IMR-90 (cell line): ENCODE measurements around the gene MBTPS1. TPM values are rescaled to one million over a fixed set of nuclear protein-coding genes. Genes with fewer than 3 reads are reported as not detected.

Experiments used
- ATAC-seq: fragments of 200-7000 bp; cut with Tn5 transposase; 2 replicates; pipeline ENCODE4 v1.9.1; 2020; ENCODE audit warnings: low read depth, mild to moderate bottlenecking, moderate library complexity
- BruUV-seq: library from RNA; stranded (reverse); fragments of 400-500 nt; replicated peaks from 2 replicates; lab custom pipeline; 2021; lab: Mats Ljungman, UMichigan
- CTCF ChIA-PET: fragments of 300-600 bp; formaldehyde crosslinking; extraction: SDS; loops from one replicate; lab custom pipeline; 2021; ENCODE audit warnings: antibody characterized with exemption; lab: Yijun Ruan, JAX
- POLR2A ChIA-PET: fragments of 300-600 bp; sonication (Branson Sonifier 250); formaldehyde crosslinking; loops from one replicate; lab custom pipeline; 2022; ENCODE audit warnings: antibody characterized with exemption; ENCODE audit not compliant: unreplicated experiment; lab: Charles Lee
- DNase-seq: peaks from one replicate; pipeline ENCODE4 v3.0.0; 2013
- H2AFZ ChIP-seq: replicated peaks from 2 replicates; pipeline ENCODE3; 2013; ENCODE audit warnings: low read length, mild to moderate bottlenecking; ENCODE audit not compliant: poor library complexity
- H2AK5ac ChIP-seq: 2 replicates; pipeline ENCODE4 v1.6.1; 2013; ENCODE audit warnings: low read depth, low read length, inconsistent platforms
- H2AK9ac ChIP-seq: replicated peaks from 2 replicates; pipeline ENCODE3; 2013; ENCODE audit warnings: mild to moderate bottlenecking, low read depth, low read length, moderate library complexity; ENCODE audit not compliant: poor library complexity
- H2BK120ac ChIP-seq: 2 replicates; pipeline ENCODE4 v1.6.1; 2013; ENCODE audit warnings: low read depth, low read length, inconsistent platforms
- H2BK15ac ChIP-seq: 3 replicates; pipeline ENCODE4 v1.6.1; 2013; ENCODE audit warnings: low read depth, low read length, inconsistent platforms
- H2BK20ac ChIP-seq: 2 replicates; pipeline ENCODE4 v1.6.1; 2013; ENCODE audit warnings: low read depth, mild to moderate bottlenecking, inconsistent platforms, low read length, moderate library complexity
- H2BK5ac ChIP-seq: 2 replicates; pipeline ENCODE4 v1.6.1; 2013; ENCODE audit warnings: mild to moderate bottlenecking, low read depth, low read length, inconsistent platforms; ENCODE audit not compliant: poor library complexity, severe bottlenecking
- H3K14ac ChIP-seq: replicated peaks from 2 replicates; pipeline ENCODE4 v1.6.1; 2013; ENCODE audit warnings: low read depth, low read length, inconsistent platforms
- H3K18ac ChIP-seq: 2 replicates; pipeline ENCODE4 v1.6.1; 2013; ENCODE audit warnings: low read depth, low read length, control low read depth
- H3K23ac ChIP-seq: 2 replicates; pipeline ENCODE4 v1.6.1; 2013; ENCODE audit warnings: low read depth, low read length, inconsistent platforms
- H3K27ac ChIP-seq: 2 replicates; pipeline ENCODE4 v1.5.1; 2013; ENCODE audit warnings: mild to moderate bottlenecking, control low read depth, low read length; ENCODE audit not compliant: insufficient read depth
- H3K27me3 ChIP-seq: 2 replicates; pipeline ENCODE4 v1.6.1; 2013; ENCODE audit warnings: low read length; ENCODE audit not compliant: control insufficient read depth, insufficient read depth
- H3K36me3 ChIP-seq: 2 replicates; pipeline ENCODE4 v1.6.1; 2013; ENCODE audit warnings: low read length, mixed read lengths; ENCODE audit not compliant: control insufficient read depth, insufficient read depth
- H3K4ac ChIP-seq: 2 replicates; pipeline ENCODE4 v1.6.1; 2013; ENCODE audit warnings: low read depth, low read length, inconsistent platforms
- H3K4me1 ChIP-seq: 2 replicates; pipeline ENCODE4 v1.6.1; 2013; ENCODE audit warnings: low read length, mixed read lengths; ENCODE audit not compliant: control insufficient read depth, insufficient read depth
- H3K4me2 ChIP-seq: 2 replicates; pipeline ENCODE4 v1.6.1; 2013; ENCODE audit warnings: low read depth, mild to moderate bottlenecking, control low read depth, low read length, moderate library complexity
- H3K4me3 ChIP-seq: 2 replicates; pipeline ENCODE4 v1.5.1; 2013; ENCODE audit warnings: low read depth, mild to moderate bottlenecking, control low read depth, low read length, moderate library complexity; ENCODE audit not compliant: insufficient read depth
- H3K56ac ChIP-seq: 2 replicates; pipeline ENCODE4 v1.6.1; 2013; ENCODE audit warnings: low read length, inconsistent platforms; ENCODE audit not compliant: insufficient read depth; ENCODE audit errors: extremely low read depth
- H3K79me1 ChIP-seq, 2 experiments: 2 replicates each; pipeline ENCODE4 v1.6.1; 2013; ENCODE audit warnings: low read length in 2 of 2, inconsistent platforms in 1 of 2, low read depth in 1 of 2
- H3K9ac ChIP-seq: 2 replicates; pipeline ENCODE4 v1.6.1; 2013; ENCODE audit warnings: low read depth, low read length, control low read depth
- H3K9me1 ChIP-seq: 2 replicates; pipeline ENCODE4 v1.6.1; 2013; ENCODE audit warnings: low read length, inconsistent platforms; ENCODE audit not compliant: insufficient read depth
- H3K9me3 ChIP-seq: 2 replicates; pipeline ENCODE4 v1.6.1; 2013; ENCODE audit warnings: low read length; ENCODE audit not compliant: control insufficient read depth, insufficient read depth
- H4K20me1 ChIP-seq: 2 replicates; pipeline ENCODE4 v1.6.1; 2013; ENCODE audit warnings: low read length, inconsistent platforms; ENCODE audit not compliant: insufficient read depth
- H4K5ac ChIP-seq: 2 replicates; pipeline ENCODE4 v1.6.1; 2013; ENCODE audit warnings: mild to moderate bottlenecking, low read depth, low read length, control low read depth
- H4K8ac ChIP-seq, 2 experiments: 2 replicates each; pipeline ENCODE4 v1.6.1; 2013; ENCODE audit warnings: low read depth in 2 of 2, low read length in 2 of 2, control low read depth in 1 of 2, inconsistent platforms in 1 of 2
- H4K91ac ChIP-seq: 2 replicates; pipeline ENCODE4 v1.6.1; 2013; ENCODE audit warnings: low read depth, low read length, inconsistent platforms; ENCODE audit not compliant: insufficient read depth
- BHLHE40 ChIP-seq: fragments of 150-350 bp; IDR thresholded peaks from 2 replicates; pipeline ENCODE4 v1.6.1; 2016; ENCODE audit warnings: mild to moderate bottlenecking, low read depth, low read length
- CEBPB ChIP-seq: IDR thresholded peaks from 2 replicates; pipeline ENCODE4 v1.6.1; 2012; ENCODE audit warnings: low read depth, low read length, improper control_type of control experiment
- CHD1 ChIP-seq: IDR thresholded peaks from 2 replicates; pipeline ENCODE4 v1.6.1; 2012; ENCODE audit warnings: low read depth, low read length, improper control_type of control experiment
- ELK1 ChIP-seq: fragments of 150-350 bp; IDR thresholded peaks from 2 replicates; pipeline ENCODE4 v1.6.1; 2016; ENCODE audit warnings: low read depth, mild to moderate bottlenecking, low read length, moderate library complexity, borderline replicate concordance
- FOS ChIP-seq: fragments of 150-350 bp; IDR thresholded peaks from 2 replicates; pipeline ENCODE4 v1.6.1; 2016; ENCODE audit warnings: low read depth, low read length
- MAFK ChIP-seq: IDR thresholded peaks from 2 replicates; pipeline ENCODE4 v1.6.1; 2012; ENCODE audit warnings: low read depth, low read length, improper control_type of control experiment
- MAZ ChIP-seq: IDR thresholded peaks from 2 replicates; pipeline ENCODE4 v1.6.1; 2012; ENCODE audit warnings: low read depth, mild to moderate bottlenecking, low read length, improper control_type of control experiment, moderate library complexity, borderline replicate concordance
- MXI1 ChIP-seq: IDR thresholded peaks from 2 replicates; pipeline ENCODE4 v1.6.1; 2012; ENCODE audit warnings: low read depth, mild to moderate bottlenecking, low read length, moderate library complexity, borderline replicate concordance
- NFE2L2 ChIP-seq: fragments of 150-350 bp; IDR thresholded peaks from 2 replicates; pipeline ENCODE4 v1.6.1; 2016; ENCODE audit warnings: low read depth, mild to moderate bottlenecking, low read length
- POLR2A ChIP-seq: IDR thresholded peaks from 2 replicates; pipeline ENCODE4 v1.6.1; 2012; ENCODE audit warnings: mild to moderate bottlenecking, low read depth, low read length
- RAD21 ChIP-seq: IDR thresholded peaks from 2 replicates; pipeline ENCODE4 v1.6.1; 2012; ENCODE audit warnings: low read length, improper control_type of control experiment
- RCOR1 ChIP-seq: IDR thresholded peaks from 2 replicates; pipeline ENCODE4 v1.6.1; 2012; ENCODE audit warnings: mild to moderate bottlenecking, low read length, improper control_type of control experiment; ENCODE audit not compliant: insufficient replicate concordance
- RFX5 ChIP-seq: IDR thresholded peaks from 2 replicates; pipeline ENCODE4 v1.8.0; 2012; ENCODE audit warnings: low read depth, mild to moderate bottlenecking, low read length, moderate library complexity
- SMC3 ChIP-seq: fragments of 150-350 bp; IDR thresholded peaks from 2 replicates; pipeline ENCODE4 v1.6.1; 2016; ENCODE audit warnings: low read depth, mild to moderate bottlenecking, antibody characterized with exemption, low read length, moderate library complexity
- WGBS, 2 experiments: methylation state at CpG; one replicate each; pipeline versions ENCODE4 v1.1.5 to v1.1.7; 2013; ENCODE audit warnings: missing lambda C conversion rate in 2 of 2; ENCODE audit not compliant: insufficient read length in 1 of 2; ENCODE audit errors: extremely low coverage in 2 of 2; 5-methylcytosine and 5-hydroxymethylcytosine counted together
- dilution Hi-C: fragments of 300-500 bp; cut with HindIII; formaldehyde crosslinking; loops from one replicate; pipeline ENCODE4 v1.14.3; 2018; ENCODE audit warnings: low sequenced_read_pairs; ENCODE audit not compliant: unreplicated experiment
- in situ Hi-C: fragments of 300-500 bp; cut with MboI; formaldehyde crosslinking; loops from 3 replicates; pipeline ENCODE4 v1.14.3; 2019; ENCODE audit warnings: low sequenced_read_pairs, inconsistent platforms, mixed read lengths
- intact Hi-C: fragments of 100-400 bp; cut with micrococcal nuclease; formaldehyde crosslinking; loops from 2 replicates; pipeline ENCODE4 v1.10.0; 2022
- polyA plus RNA-seq, 3 experiments: library from polyadenylated mRNA; depleted of rRNA; stranded (reverse); fragments of >200 nt; gene quantifications; 2 replicates each; pipeline ENCODE4 v1.2.3, GENCODE V29; 2012; ENCODE audit warnings: low replicate concordance in 1 of 3
- total RNA-seq: library from RNA; depleted of rRNA; stranded (reverse); fragments of >200 nt; gene quantifications from 2 replicates; pipeline ENCODE4 v1.2.3, GENCODE V29; 2012
- TF ChIP-seq, protein P1 (sequence below): fragments of 150-350 bp; IDR thresholded peaks from 2 replicates; pipeline ENCODE4 v1.6.1; 2017; ENCODE audit warnings: mild to moderate bottlenecking, antibody characterized with exemption, low read length, low read depth
- TF ChIP-seq, protein P2 (sequence below): conservative IDR thresholded peaks from 2 replicates; pipeline ENCODE4 v1.5.1; 2012; ENCODE audit warnings: mild to moderate bottlenecking, low read depth, low read length, improper control_type of control experiment

Gene MBTPS1
- total and polyA plus RNA-seq, 2 of the 4 experiments (the other 2 are of a cell fraction), result 59.0 to 70.4 TPM

GRCh38 chr16:84161037-84161436 is 44.3 kb upstream of the MBTPS1 start:
- H2BK20ac ChIP-seq, result no peak overlapping the region
- no peak overlapping the region for H2BK120ac ChIP-seq
- no peak overlapping the region for H3K56ac ChIP-seq
- no peak overlapping the region for H2AK5ac ChIP-seq
- in situ Hi-C loops (no loop called here), dilution Hi-C loops (no loop called here), intact Hi-C loops (no loop called here)
- ChIA-PET POLR2A (interaction anchor here (0.6 kb wide), 1 partner anchor 11 kb away, joined by 4 read pairs; no protein-coding TSS in a partner anchor), CTCF (interaction anchor here (0.8 to 1.9 kb wide), 2 partner anchors 14 to 26 kb away, joined by 3 to 14 read pairs; partner anchors contain the start of gene TAF1C)
- no peaks in the 10 kb centered on the region for H3K79me1 ChIP-seq
- H3K18ac ChIP-seq, result no peak overlapping the region
- no TSS peak for BruUV-seq
- no peaks in the 10 kb centered on the region for H3K9me1 ChIP-seq
- H2AK9ac ChIP-seq, result no peak overlapping the region
- H2BK5ac ChIP-seq, result no peak overlapping the region
- ATAC-seq, result no peak
- H3K4me1 ChIP-seq, result no peaks in the 10 kb centered on the region
- H4K5ac ChIP-seq, result no peak overlapping the region
- peaks cover 46% of the 10 kb centered on the region for H3K27me3 ChIP-seq
- no peak overlapping the region for H4K8ac ChIP-seq
- H3K9ac ChIP-seq, result no peak overlapping the region
- no peak overlapping the region for H3K23ac ChIP-seq
- H3K4ac ChIP-seq, result no peak overlapping the region
- DNase-seq, result no peak
- TF ChIP-seq, protein P1, sequence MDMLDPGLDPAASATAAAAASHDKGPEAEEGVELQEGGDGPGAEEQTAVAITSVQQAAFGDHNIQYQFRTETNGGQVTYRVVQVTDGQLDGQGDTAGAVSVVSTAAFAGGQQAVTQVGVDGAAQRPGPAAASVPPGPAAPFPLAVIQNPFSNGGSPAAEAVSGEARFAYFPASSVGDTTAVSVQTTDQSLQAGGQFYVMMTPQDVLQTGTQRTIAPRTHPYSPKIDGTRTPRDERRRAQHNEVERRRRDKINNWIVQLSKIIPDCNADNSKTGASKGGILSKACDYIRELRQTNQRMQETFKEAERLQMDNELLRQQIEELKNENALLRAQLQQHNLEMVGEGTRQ, result no peak
- TF ChIP-seq POLR2A (no peak), ELK1 (no peak), RAD21 (no peak), RFX5 (no peak), MXI1 (no peak), CHD1 (no peak), SMC3 (no peak), NFE2L2 (no peak), BHLHE40 (no peak), RCOR1 (no peak), MAZ (no peak), MAFK (no peak), CEBPB (no peak), FOS (no peak)
- TF ChIP-seq, protein P2, sequence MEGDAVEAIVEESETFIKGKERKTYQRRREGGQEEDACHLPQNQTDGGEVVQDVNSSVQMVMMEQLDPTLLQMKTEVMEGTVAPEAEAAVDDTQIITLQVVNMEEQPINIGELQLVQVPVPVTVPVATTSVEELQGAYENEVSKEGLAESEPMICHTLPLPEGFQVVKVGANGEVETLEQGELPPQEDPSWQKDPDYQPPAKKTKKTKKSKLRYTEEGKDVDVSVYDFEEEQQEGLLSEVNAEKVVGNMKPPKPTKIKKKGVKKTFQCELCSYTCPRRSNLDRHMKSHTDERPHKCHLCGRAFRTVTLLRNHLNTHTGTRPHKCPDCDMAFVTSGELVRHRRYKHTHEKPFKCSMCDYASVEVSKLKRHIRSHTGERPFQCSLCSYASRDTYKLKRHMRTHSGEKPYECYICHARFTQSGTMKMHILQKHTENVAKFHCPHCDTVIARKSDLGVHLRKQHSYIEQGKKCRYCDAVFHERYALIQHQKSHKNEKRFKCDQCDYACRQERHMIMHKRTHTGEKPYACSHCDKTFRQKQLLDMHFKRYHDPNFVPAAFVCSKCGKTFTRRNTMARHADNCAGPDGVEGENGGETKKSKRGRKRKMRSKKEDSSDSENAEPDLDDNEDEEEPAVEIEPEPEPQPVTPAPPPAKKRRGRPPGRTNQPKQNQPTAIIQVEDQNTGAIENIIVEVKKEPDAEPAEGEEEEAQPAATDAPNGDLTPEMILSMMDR, result no peak
- no peak overlapping the region for H2AFZ ChIP-seq
- no peak overlapping the region for H3K27ac ChIP-seq
- H4K20me1 ChIP-seq, result no peaks in the 10 kb centered on the region
- no peak overlapping the region for H4K91ac ChIP-seq
- H3K9me3 ChIP-seq, result peaks cover 2% of the 10 kb centered on the region; the same call in 1 of the 2 replicates
- H2BK15ac ChIP-seq, result no peak overlapping the region
- H3K36me3 ChIP-seq, result no peaks in the 10 kb centered on the region
- H3K14ac ChIP-seq, result no peak overlapping the region
- 55% methylated on average over 7 of the region's 10 CpGs; no CpG with 5 or more reads in 1 of the 2 experiments for WGBS, 2 experiments
- H3K4me3 ChIP-seq, result no peak overlapping the region
- no peak overlapping the region for H3K4me2 ChIP-seq
